Karpas-422 (cell line): ENCODE measurements around the gene PIGM. TPM values are rescaled to one million over a fixed set of nuclear protein-coding genes. Genes with fewer than 3 reads are reported as not detected.

ENCODE experiments used
- DNase-seq: peaks from one replicate; pipeline ENCODE4 v3.0.0-alpha.2; 2015
- H2AFZ ChIP-seq: fragments of 200-600 bp; sonication (generic); 2 replicates; pipeline ENCODE4 v1.6.1; 2014; ENCODE audit warnings: antibody characterized with exemption, low read length, mixed read lengths
- H3K27ac ChIP-seq: fragments of 200-600 bp; sonication (generic); 2 replicates; pipeline ENCODE4 v1.5.1; 2014; ENCODE audit warnings: mild to moderate bottlenecking, low read length, moderate library complexity
- H3K27me3 ChIP-seq: fragments of 200-600 bp; sonication (generic); 2 replicates; pipeline ENCODE4 v1.6.1; 2014; ENCODE audit warnings: low read length, mixed read lengths
- H3K36me3 ChIP-seq: fragments of 200-600 bp; sonication (generic); 2 replicates; pipeline ENCODE4 v1.6.1; 2014; ENCODE audit warnings: low read length, mixed read lengths; ENCODE audit not compliant: insufficient read depth
- H3K4me1 ChIP-seq: fragments of 200-600 bp; sonication (generic); 2 replicates; pipeline ENCODE4 v1.6.1; 2014; ENCODE audit warnings: mild to moderate bottlenecking, low read length, mixed read lengths
- H3K4me2 ChIP-seq: fragments of 200-600 bp; sonication (generic); 2 replicates; pipeline ENCODE4 v1.6.1; 2014; ENCODE audit warnings: low read length, low read depth, mild to moderate bottlenecking; ENCODE audit not compliant: poor library complexity, severe bottlenecking
- H3K4me3 ChIP-seq: fragments of 200-600 bp; sonication (generic); 2 replicates; pipeline ENCODE4 v1.5.1; 2014; ENCODE audit warnings: mild to moderate bottlenecking, antibody characterized with exemption, low read length, mixed read lengths
- H3K79me2 ChIP-seq: fragments of 200-600 bp; sonication (generic); 2 replicates; pipeline ENCODE4 v1.6.1; 2014; ENCODE audit warnings: mild to moderate bottlenecking, low read length, mixed read lengths
- H3K9ac ChIP-seq: fragments of 200-600 bp; sonication (generic); 2 replicates; pipeline ENCODE4 v1.6.0; 2014; ENCODE audit warnings: low read length
- H3K9me2 ChIP-seq: fragments of 200-600 bp; sonication (generic), shearing (Covaris generic); replicated peaks from 2 replicates; pipeline ENCODE4 v1.6.0; 2014; ENCODE audit warnings: mild to moderate bottlenecking, low read length, moderate library complexity; ENCODE audit not compliant: insufficient read depth
- H3K9me3 ChIP-seq: fragments of 300-700, 200-600 bp; sonication (generic); 2 replicates; pipeline ENCODE4 v1.6.1; 2014; ENCODE audit warnings: low read length, mixed read lengths
- H4K20me1 ChIP-seq: fragments of 200-600 bp; sonication (generic); 2 replicates; pipeline ENCODE4 v1.6.1; 2014; ENCODE audit warnings: mild to moderate bottlenecking, antibody characterized with exemption, low read length, low read depth; ENCODE audit not compliant: insufficient read depth
- total RNA-seq: library from RNA; depleted of rRNA; stranded (reverse); fragments of >200 nt; shearing (Covaris generic); gene quantifications from 2 replicates; pipeline ENCODE4 v1.2.3, GENCODE V29; 2014; ENCODE audit warnings: low replicate concordance

PIGM gene
- total RNA-seq, 1 experiment from 2014 or later: 6.3 TPM

GRCh38 chr1:160064746-160065145 is 33.0 kb upstream of the PIGM start:
- H3K27ac ChIP-seq: no peak overlapping the region
- no peak overlapping the region for H3K9ac ChIP-seq
- no peaks in the 10 kb centered on the region for H3K9me2 ChIP-seq
- no peaks in the 10 kb centered on the region for H3K9me3 ChIP-seq
- H2AFZ ChIP-seq: no peak overlapping the region
- H3K27me3 ChIP-seq: no peaks in the 10 kb centered on the region
- no peak for DNase-seq
- H3K36me3 ChIP-seq: no peaks in the 10 kb centered on the region
- no peak overlapping the region for H3K4me2 ChIP-seq
- H3K4me3 ChIP-seq: no peak overlapping the region
- H3K4me1 ChIP-seq: peaks cover 2% of the 10 kb centered on the region
- H3K79me2 ChIP-seq: no peaks in the 10 kb centered on the region
- no peaks in the 10 kb centered on the region for H4K20me1 ChIP-seq

GRCh38 chr1:160064164-160064563 is 32.4 kb upstream of the PIGM start:
- Histone ChIP-seq H3K36me3 (no peaks in the 10 kb centered on the region), H3K9me3 (no peaks in the 10 kb centered on the region), H3K4me2 (no peak overlapping the region), H4K20me1 (no peaks in the 10 kb centered on the region), H3K79me2 (no peaks in the 10 kb centered on the region), H3K9me2 (no peaks in the 10 kb centered on the region), H3K9ac (no peak overlapping the region), H3K4me1 (no peaks in the 10 kb centered on the region), H3K4me3 (no peak overlapping the region), H3K27ac (no peak overlapping the region), H2AFZ (no peak overlapping the region), H3K27me3 (no peaks in the 10 kb centered on the region)
- no peak for DNase-seq

- no peak overlapping the region for H3K9ac ChIP-seq
- no peaks in the 10 kb centered on the region for H3K4me1 ChIP-seq
- no peak for DNase-seq
- no peaks in the 10 kb centered on the region for H4K20me1 ChIP-seq
- no peaks in the 10 kb centered on the region for H3K79me2 ChIP-seq
- no peaks in the 10 kb centered on the region for H3K9me2 ChIP-seq
- no peaks in the 10 kb centered on the region for H3K27me3 ChIP-seq
- no peaks in the 10 kb centered on the region for H3K9me3 ChIP-seq
- no peak overlapping the region for H3K4me3 ChIP-seq
- H3K27ac ChIP-seq: no peak overlapping the region
- H3K4me2 ChIP-seq: no peak overlapping the region
- no peak overlapping the region for H2AFZ ChIP-seq
- no peaks in the 10 kb centered on the region for H3K36me3 ChIP-seq
Observed at GRCh38 chr1:160063176-160063575, 31.4 kb upstream of the PIGM start.

DNA sequence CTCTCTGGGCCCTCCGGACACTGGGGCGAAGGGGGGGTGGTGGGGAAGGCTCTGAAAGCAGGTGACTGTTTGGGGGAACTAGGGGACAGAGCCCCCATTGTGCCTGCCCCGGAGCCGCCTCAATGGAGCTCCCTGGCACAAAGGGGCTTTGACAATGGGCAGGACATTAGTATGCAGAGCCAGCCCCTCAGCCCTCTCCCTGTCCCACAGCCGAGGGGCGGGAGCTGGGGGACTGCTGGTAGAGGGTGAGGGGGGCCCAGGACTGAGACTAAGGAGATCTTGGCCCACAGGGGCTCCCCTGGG is 30.4 kb upstream of the PIGM start:
- Histone ChIP-seq H3K9me2 (no peaks in the 10 kb centered on the region), H3K9ac (no peak overlapping the region), H3K4me1 (peaks cover 4% of the 10 kb centered on the region)

GRCh38 chr1:160061369-160062229 is 29.8 kb upstream of the PIGM start:
- Histone ChIP-seq H3K9me2 (no peaks in the 10 kb centered on the region), H3K36me3 (no peaks in the 10 kb centered on the region), H4K20me1 (no peaks in the 10 kb centered on the region), H3K27me3 (no peaks in the 10 kb centered on the region), H3K9ac (no peak overlapping the region), H3K9me3 (no peaks in the 10 kb centered on the region), H3K4me1 (peaks cover 9% of the 10 kb centered on the region), H2AFZ (no peak overlapping the region), H3K4me3 (no peak overlapping the region), H3K27ac (no peak overlapping the region), H3K4me2 (no peak overlapping the region), H3K79me2 (no peaks in the 10 kb centered on the region)
- no peak for DNase-seq

More for the DNA sequence above, 30.4 kb upstream of the PIGM start:
- Histone ChIP-seq H3K27ac (no peak overlapping the region), H3K36me3 (no peaks in the 10 kb centered on the region), H3K9me3 (no peaks in the 10 kb centered on the region), H3K79me2 (no peaks in the 10 kb centered on the region), H3K4me3 (no peak overlapping the region), H3K27me3 (no peaks in the 10 kb centered on the region), H4K20me1 (no peaks in the 10 kb centered on the region), H3K4me2 (no peak overlapping the region), H2AFZ (no peak overlapping the region)
- no peak for DNase-seq

- Histone ChIP-seq H3K9me2 (no peaks in the 10 kb centered on the region), H3K36me3 (no peaks in the 10 kb centered on the region), H3K27ac (no peak overlapping the region), H2AFZ (no peak overlapping the region), H3K9me3 (no peaks in the 10 kb centered on the region), H4K20me1 (no peaks in the 10 kb centered on the region), H3K4me2 (no peak overlapping the region), H3K27me3 (no peaks in the 10 kb centered on the region), H3K9ac (no peak overlapping the region), H3K4me1 (peaks cover 12% of the 10 kb centered on the region), H3K4me3 (no peak overlapping the region), H3K79me2 (no peaks in the 10 kb centered on the region)
- no peak for DNase-seq
Observed at GRCh38 chr1:160058087-160058486, 26.3 kb upstream of the PIGM start.

- no peaks in the 10 kb centered on the region for H4K20me1 ChIP-seq
- no peaks in the 10 kb centered on the region for H3K79me2 ChIP-seq
Observed at GRCh38 chr1:160056648-160057169, 24.9 kb upstream of the PIGM start.

DNA sequence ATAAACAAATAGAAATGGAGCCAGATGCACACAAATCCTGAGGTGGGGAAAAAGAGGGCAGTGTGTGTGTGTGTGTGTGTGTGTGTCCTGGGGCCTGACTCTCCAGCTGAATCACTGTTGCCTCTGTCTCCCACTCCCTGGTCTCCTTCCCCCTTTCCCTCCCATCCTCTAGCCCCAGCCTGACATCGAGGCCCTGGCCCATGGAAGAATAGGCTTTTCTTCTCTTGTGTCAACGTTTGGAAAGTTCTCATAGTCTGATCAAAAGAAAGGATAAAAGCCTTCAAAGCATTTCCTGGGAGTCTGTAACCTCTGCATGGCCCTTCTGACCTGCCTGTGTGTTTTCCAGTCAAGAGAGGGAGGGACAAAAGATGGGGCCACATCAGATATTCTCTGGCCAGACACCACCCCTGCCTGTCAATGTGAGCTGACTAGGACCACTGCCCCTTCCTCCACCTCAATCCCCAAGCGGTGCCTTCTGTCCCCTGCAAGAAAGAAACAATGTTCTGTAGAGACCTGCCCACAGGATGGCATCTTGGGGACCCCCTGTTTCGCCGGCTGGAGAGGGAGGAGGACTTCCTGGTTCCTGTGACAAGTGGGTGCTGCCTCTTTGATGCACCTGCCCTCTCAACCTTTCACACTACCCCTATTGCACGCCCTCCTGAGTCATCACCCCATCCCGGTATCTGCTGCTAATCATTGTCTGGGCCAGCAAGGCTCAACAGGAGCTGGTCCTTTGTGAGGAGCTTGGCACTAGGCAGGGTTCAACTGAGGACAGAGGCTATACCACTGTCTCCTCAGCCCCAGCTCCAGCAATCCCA is 22.0 kb upstream of the PIGM start:
- Histone ChIP-seq H3K36me3 (no peaks in the 10 kb centered on the region), H3K27me3 (no peaks in the 10 kb centered on the region)

More at GRCh38 chr1:160056648-160057169, 24.9 kb upstream of the PIGM start:
- Histone ChIP-seq H3K4me1 (peaks cover 12% of the 10 kb centered on the region), H3K9ac (no peak overlapping the region), H3K36me3 (no peaks in the 10 kb centered on the region), H3K4me2 (no peak overlapping the region), H2AFZ (no peak overlapping the region), H3K27ac (no peak overlapping the region), H3K27me3 (no peaks in the 10 kb centered on the region), H3K9me3 (no peaks in the 10 kb centered on the region), H3K4me3 (no peak overlapping the region), H3K9me2 (no peaks in the 10 kb centered on the region)
- DNase-seq: no peak

More for the DNA sequence above, 22.0 kb upstream of the PIGM start:
- no peak overlapping the region for H3K4me2 ChIP-seq
- DNase-seq: no peak
- no peak overlapping the region for H3K9ac ChIP-seq
- no peak overlapping the region for H2AFZ ChIP-seq
- no peak overlapping the region for H3K27ac ChIP-seq
- H3K79me2 ChIP-seq: no peaks in the 10 kb centered on the region
- no peaks in the 10 kb centered on the region for H4K20me1 ChIP-seq
- H3K4me3 ChIP-seq: no peak overlapping the region
- H3K9me3 ChIP-seq: no peaks in the 10 kb centered on the region
- no peaks in the 10 kb centered on the region for H3K9me2 ChIP-seq
- peaks cover 12% of the 10 kb centered on the region for H3K4me1 ChIP-seq
